IPS-15b (cell line): ENCODE results near the gene KBTBD12.

Experiments used
- H3K27me3 ChIP-seq: one replicate; pipeline ENCODE4 v1.6.1; 2013; ENCODE audit warnings: low read length; ENCODE audit not compliant: control insufficient read depth, insufficient read depth
- H3K36me3 ChIP-seq: one replicate; pipeline ENCODE4 v1.6.1; 2013; ENCODE audit warnings: low read length; ENCODE audit not compliant: control insufficient read depth, insufficient read depth
- H3K4me1 ChIP-seq: one replicate; pipeline ENCODE4 v1.6.1; 2013; ENCODE audit warnings: mild to moderate bottlenecking, low read length; ENCODE audit not compliant: control insufficient read depth, insufficient read depth
- H3K4me3 ChIP-seq: one replicate; pipeline ENCODE4 v1.5.1; 2013; ENCODE audit warnings: low read depth, low read length
- H3K9ac ChIP-seq: one replicate; pipeline ENCODE4 v1.6.1; 2013; ENCODE audit warnings: low read depth, mild to moderate bottlenecking, low read length
- H3K9me3 ChIP-seq: one replicate; pipeline ENCODE4 v1.6.1; 2013; ENCODE audit warnings: mild to moderate bottlenecking, low read length; ENCODE audit not compliant: control insufficient read depth, insufficient read depth

The KBTBD12 gene

GRCh38 chr3:127981097-127981496, 66.1 kb downstream of the KBTBD12 start:
- no peaks in the 10 kb centered on the region for H3K9me3 ChIP-seq
- no peak overlapping the region for H3K9ac ChIP-seq
- no peaks in the 10 kb centered on the region for H3K4me1 ChIP-seq
- H3K36me3 ChIP-seq, result no peaks in the 10 kb centered on the region
- no peaks in the 10 kb centered on the region for H3K27me3 ChIP-seq
- no peak overlapping the region for H3K4me3 ChIP-seq

GRCh38 chr3:127982155-127982554, 67.1 kb downstream of the KBTBD12 start:
- no peaks in the 10 kb centered on the region for H3K36me3 ChIP-seq
- no peaks in the 10 kb centered on the region for H3K27me3 ChIP-seq
- H3K4me3 ChIP-seq, result no peak overlapping the region
- H3K9me3 ChIP-seq, result no peaks in the 10 kb centered on the region
- H3K9ac ChIP-seq, result no peak overlapping the region
- no peaks in the 10 kb centered on the region for H3K4me1 ChIP-seq

- no peak overlapping the region for H3K4me3 ChIP-seq
- no peaks in the 10 kb centered on the region for H3K4me1 ChIP-seq
- H3K36me3 ChIP-seq, result no peaks in the 10 kb centered on the region
- no peaks in the 10 kb centered on the region for H3K9me3 ChIP-seq
- H3K9ac ChIP-seq, result no peak overlapping the region
- no peaks in the 10 kb centered on the region for H3K27me3 ChIP-seq
Measured at GRCh38 chr3:127984241-127984975, 69.4 kb downstream of the KBTBD12 start.

GRCh38 chr3:127985216-127985615, 70.2 kb downstream of the KBTBD12 start:
- Histone ChIP-seq H3K9me3 (no peaks in the 10 kb centered on the region), H3K9ac (no peak overlapping the region), H3K27me3 (no peaks in the 10 kb centered on the region), H3K4me3 (no peak overlapping the region), H3K36me3 (no peaks in the 10 kb centered on the region), H3K4me1 (no peaks in the 10 kb centered on the region)

GRCh38 chr3:127985655-127986225, 70.7 kb downstream of the KBTBD12 start:
- Histone ChIP-seq H3K36me3 (no peaks in the 10 kb centered on the region), H3K4me1 (no peaks in the 10 kb centered on the region), H3K27me3 (peaks cover 4% of the 10 kb centered on the region), H3K4me3 (no peak overlapping the region), H3K9me3 (no peaks in the 10 kb centered on the region), H3K9ac (no peak overlapping the region)

- Histone ChIP-seq H3K4me1 (no peaks in the 10 kb centered on the region), H3K9ac (no peak overlapping the region), H3K27me3 (peaks cover 13% of the 10 kb centered on the region), H3K4me3 (no peak overlapping the region), H3K36me3 (no peaks in the 10 kb centered on the region), H3K9me3 (no peaks in the 10 kb centered on the region)
Measured at GRCh38 chr3:127986803-127987202, 71.8 kb downstream of the KBTBD12 start.

GRCh38 chr3:127987309-127987995, 72.4 kb downstream of the KBTBD12 start:
- no peak overlapping the region for H3K9ac ChIP-seq

GRCh38 chr3:127988770-127989557, 73.9 kb downstream of the KBTBD12 start:
- Histone ChIP-seq H3K4me1 (no peaks in the 10 kb centered on the region), H3K27me3 (peaks cover 19% of the 10 kb centered on the region), H3K9ac (no peak overlapping the region), H3K4me3 (no peak overlapping the region), H3K9me3 (no peaks in the 10 kb centered on the region), H3K36me3 (no peaks in the 10 kb centered on the region)

More at GRCh38 chr3:127987309-127987995, 72.4 kb downstream of the KBTBD12 start:
- H3K9me3 ChIP-seq, result no peaks in the 10 kb centered on the region
- no peaks in the 10 kb centered on the region for H3K4me1 ChIP-seq
- H3K36me3 ChIP-seq, result no peaks in the 10 kb centered on the region
- H3K4me3 ChIP-seq, result no peak overlapping the region
- peaks cover 13% of the 10 kb centered on the region for H3K27me3 ChIP-seq

GRCh38 chr3:127990051-127990450, 75.0 kb downstream of the KBTBD12 start:
- no peak overlapping the region for H3K9ac ChIP-seq
- H3K36me3 ChIP-seq, result no peaks in the 10 kb centered on the region
- H3K4me3 ChIP-seq, result no peak overlapping the region
- no peaks in the 10 kb centered on the region for H3K9me3 ChIP-seq
- peaks cover 20% of the 10 kb centered on the region for H3K27me3 ChIP-seq
- H3K4me1 ChIP-seq, result no peaks in the 10 kb centered on the region

GRCh38 chr3:127990461-127990860, 75.4 kb downstream of the KBTBD12 start:
- no peaks in the 10 kb centered on the region for H3K36me3 ChIP-seq
- no peaks in the 10 kb centered on the region for H3K4me1 ChIP-seq
- H3K9me3 ChIP-seq, result no peaks in the 10 kb centered on the region
- no peak overlapping the region for H3K4me3 ChIP-seq
- no peak overlapping the region for H3K9ac ChIP-seq
- peaks cover 20% of the 10 kb centered on the region for H3K27me3 ChIP-seq

- Histone ChIP-seq H3K4me3 (no peak overlapping the region), H3K4me1 (no peaks in the 10 kb centered on the region), H3K9me3 (no peaks in the 10 kb centered on the region), H3K36me3 (no peaks in the 10 kb centered on the region), H3K27me3 (peaks cover 20% of the 10 kb centered on the region), H3K9ac (no peak overlapping the region)
Measured at GRCh38 chr3:127991251-127991650, 76.2 kb downstream of the KBTBD12 start.
